SIG-M5 treated with dmso at 0.1 percent for 504 hours (cell line): ENCODE data around the gene TSR2.

ENCODE experiments used
- DNase-seq: peaks from one replicate; lab custom pipeline; 2025; ENCODE audit not compliant: unreplicated experiment; lab: John Stamatoyannopoulos, UW

Gene TSR2

GRCh38 chrX:54439960-54440871 lies at the start of gene TSR2:
TSR2 (plus strand) TSS chrX:54440404; CDS start chrX:54440422, 18 bp downstream.
- DNase-seq: peak; percentile 81

- no peak for DNase-seq
These were observed 43.1 kb upstream of the TSR2 start for GRCh38 chrX:54397113-54397512.

- no peak for DNase-seq
These were observed 32.9 kb upstream of the TSR2 start for GRCh38 chrX:54407266-54407665.

- DNase-seq: no peak
These were observed 28.5 kb upstream of the TSR2 start for GRCh38 chrX:54411732-54412131.

GRCh38 chrX:54413753-54414152 lies 26.5 kb upstream of the TSR2 start:
- DNase-seq: peak; percentile 61

- peak; percentile 22 for DNase-seq
These were observed 24.5 kb upstream of the TSR2 start for GRCh38 chrX:54415534-54416350.

- DNase-seq: no peak
These were observed 23.2 kb upstream of the TSR2 start for GRCh38 chrX:54416965-54417364.

- DNase-seq: no peak
These were observed 20.5 kb upstream of the TSR2 start for GRCh38 chrX:54419559-54420302.

GRCh38 chrX:54422168-54422567 lies 18.0 kb upstream of the TSR2 start:
- no peak for DNase-seq

GRCh38 chrX:54423161-54423888 lies 16.9 kb upstream of the TSR2 start:
- DNase-seq: no peak

GRCh38 chrX:54427837-54428424 lies 12.3 kb upstream of the TSR2 start:
- DNase-seq: no peak

GRCh38 chrX:54430519-54430918 lies 9.7 kb upstream of the TSR2 start:
- DNase-seq: no peak

- no peak for DNase-seq
These were observed 5.1 kb upstream of the TSR2 start for GRCh38 chrX:54435121-54435520.

GRCh38 chrX:54442790-54443189 lies 2.6 kb downstream of the TSR2 start:
- no peak for DNase-seq

- no peak for DNase-seq
These were observed 4.5 kb downstream of the TSR2 start for GRCh38 chrX:54444752-54445151.

- DNase-seq: no peak
These were observed 5.9 kb downstream of the TSR2 start for GRCh38 chrX:54446084-54446483.

GRCh38 chrX:54447461-54447860 lies 7.3 kb downstream of the TSR2 start:
- DNase-seq: peak; percentile 26

GRCh38 chrX:54449929-54450328 lies 9.7 kb downstream of the TSR2 start:
- DNase-seq: no peak

GRCh38 chrX:54452920-54453319 lies 12.7 kb downstream of the TSR2 start:
- DNase-seq: no peak

- DNase-seq: no peak
These were observed 30.0 kb downstream of the TSR2 start for GRCh38 chrX:54470054-54470760.
